ENCODE data around the gene RELCH. TPM values are rescaled to one million over a fixed set of nuclear protein-coding genes. Genes with fewer than 3 reads are reported as not detected.

The RELCH gene
- total RNA-seq, 1 experiment from 2014 or later, result 19.5 TPM

GRCh38 chr18:62248313-62248712 is 61.3 kb downstream of the RELCH start:
- H3K27me3 ChIP-seq (ENCODE audit: control insufficient read depth, insufficient read depth, low read length), result no peaks in the 10 kb centered on the region
- no peaks in the 10 kb centered on the region; the same call in 1 of the 2 replicates for H3K36me3 ChIP-seq (ENCODE audit: control insufficient read depth, insufficient read depth, low read length)
- H3K27ac ChIP-seq (ENCODE audit: low read length), result no peak overlapping the region
- ATAC-seq (no peak), DNase-seq (ENCODE audit: low read depth, low spot score) (no peak)
- no peak for TF ChIP-seq CTCF (IDR thresholded peaks at IDR 0.05)
- TF ChIP-seq SIN3A (IDR thresholded peaks at IDR 0.05; ENCODE audit: borderline replicate concordance, insufficient read depth, low read depth, low read length), result no peak
- TF ChIP-seq REST (IDR thresholded peaks at IDR 0.05; ENCODE audit: insufficient read depth in 1 of 2, low read depth in 2 of 2, low read length in 1 of 2), result no peak
- POLR2A ChIA-PET, result no interaction called here
- no peak overlapping the region for H3K4me3 ChIP-seq (ENCODE audit: low read depth in 2 of 2, low read length in 2 of 2)
- no peaks in the 10 kb centered on the region for H3K9me3 ChIP-seq (ENCODE audit: control insufficient read depth, insufficient read depth, low read depth, low read length)
- in situ Hi-C loops (cut with HindIII; ENCODE audit: low pct_unique_long_range_greater_than_20kb, low sequenced_read_pairs) (no loop called here), intact Hi-C loops (cut with micrococcal nuclease; ENCODE audit: unreplicated experiment) (loop anchor here (2.0 kb wide), 1 partner anchor 66 kb away; no protein-coding TSS in a partner anchor)
- no peaks in the 10 kb centered on the region for H3K4me1 ChIP-seq (ENCODE audit: control insufficient read depth, insufficient read depth, low read length)
- CTCF ChIA-PET, result no interaction called here
- no TSS peak for BruUV-seq (replicated peaks)

- H3K36me3 ChIP-seq (ENCODE audit: control insufficient read depth, insufficient read depth, low read length), result no peaks in the 10 kb centered on the region; the same call in 1 of the 2 replicates
- peak; percentile 35 for DNase-seq (ENCODE audit: low read depth, low spot score)
- H3K27me3 ChIP-seq (ENCODE audit: control insufficient read depth, insufficient read depth, low read length), result no peaks in the 10 kb centered on the region
- BruUV-seq (replicated peaks), result no TSS peak
- intact Hi-C loops (cut with micrococcal nuclease; ENCODE audit: unreplicated experiment), result loop anchor here (2.0 kb wide), 1 partner anchor 67 kb away; no protein-coding TSS in a partner anchor
- POLR2A ChIA-PET, result interaction anchor here (0.6 kb wide), 1 partner anchor 267 kb away, joined by 3 read pairs; no protein-coding TSS in a partner anchor
- no peaks in the 10 kb centered on the region for H3K9me3 ChIP-seq (ENCODE audit: control insufficient read depth, insufficient read depth, low read depth, low read length)
- no peak overlapping the region for H3K4me3 ChIP-seq (ENCODE audit: low read depth in 2 of 2, low read length in 2 of 2)
- TF ChIP-seq CTCF (IDR thresholded peaks at IDR 0.05) (peak; percentile 60; the same call in 1 of the 2 replicates), TCF7L2 (IDR thresholded peaks at IDR 0.05; ENCODE audit: low read depth, low read length) (no peak)
- ATAC-seq, result no peak; the same call in 1 of the 2 replicates
- CTCF ChIA-PET, result interaction anchor here (0.6 to 0.7 kb wide), 3 partner anchors 8 to 613 kb away, joined by 3 read pairs; no protein-coding TSS in a partner anchor
- no peak overlapping the region for H3K27ac ChIP-seq (ENCODE audit: low read length)
- in situ Hi-C loops (cut with HindIII; ENCODE audit: low pct_unique_long_range_greater_than_20kb, low sequenced_read_pairs), result no loop called here
- no peaks in the 10 kb centered on the region for H3K4me1 ChIP-seq (ENCODE audit: control insufficient read depth, insufficient read depth, low read length)
Observed at GRCh38 chr18:62249478-62250097, 62.5 kb downstream of the RELCH start.

Measured in Panc1 (cell line).